Panc1 (cell line): ENCODE results near the gene MGRN1. TPM values are rescaled to one million over a fixed set of nuclear protein-coding genes. Genes with fewer than 3 reads are reported as not detected.
A peak's percentile ranks its signal among the peaks of the same experiment; 100 is the strongest.

ENCODE experiments used
- ATAC-seq: fragments of 200-7000 bp; cut with Tn5 transposase; 2 replicates; pipeline ENCODE4 v1.9.1; 2020; ENCODE audit warnings: mild to moderate bottlenecking, moderate library complexity
- BruUV-seq: library from RNA; stranded (reverse); fragments of 400-500 nt; replicated peaks from 2 replicates; lab custom pipeline; 2021; lab: Mats Ljungman, UMichigan
- CTCF ChIA-PET: fragments of 300-600 bp; sonication (Branson Sonifier 250); formaldehyde crosslinking; loops from one replicate; lab custom pipeline; 2022; ENCODE audit warnings: antibody characterized with exemption; lab: Charles Lee
- POLR2A ChIA-PET: fragments of 300-600 bp; sonication (Branson Sonifier 250); formaldehyde crosslinking; loops from one replicate; lab custom pipeline; 2022; ENCODE audit warnings: antibody characterized with exemption; lab: Charles Lee
- DNase-seq: peaks from one replicate; pipeline ENCODE4 v3.0.0-alpha.2; 2010; ENCODE audit warnings: low read depth, low spot score
- H3K27ac ChIP-seq: 2 replicates; pipeline ENCODE4 v1.5.1; 2011; ENCODE audit warnings: mild to moderate bottlenecking, low read length, inconsistent platforms
- H3K27me3 ChIP-seq: fragments of 200-500 bp; sonication (Bioruptor generic); 2 replicates; pipeline ENCODE4 v1.6.0; 2014; ENCODE audit warnings: low read length, inconsistent platforms; ENCODE audit not compliant: control insufficient read depth, insufficient read depth
- H3K36me3 ChIP-seq: fragments of 200-500 bp; sonication (Bioruptor generic); 2 replicates; pipeline ENCODE4 v1.5.1; 2014; ENCODE audit warnings: inconsistent platforms, mild to moderate bottlenecking, low read length, moderate library complexity; ENCODE audit not compliant: control insufficient read depth, insufficient read depth
- H3K4me1 ChIP-seq: 2 replicates; pipeline ENCODE4 v1.5.1; 2011; ENCODE audit warnings: inconsistent platforms, mild to moderate bottlenecking, low read length, moderate library complexity; ENCODE audit not compliant: control insufficient read depth, insufficient read depth
- H3K4me3 ChIP-seq, 2 experiments: 2 replicates each; pipeline ENCODE4 v1.5.1; 2011 to 2012; ENCODE audit warnings: low read depth in 2 of 2, low read length in 2 of 2, mild to moderate bottlenecking in 2 of 2, inconsistent platforms in 1 of 2, moderate library complexity in 1 of 2
- H3K9me3 ChIP-seq: fragments of 200-500 bp; sonication (Bioruptor generic); 2 replicates; pipeline ENCODE4 v1.5.1; 2014; ENCODE audit warnings: low read depth, mild to moderate bottlenecking, inconsistent platforms, low read length, moderate library complexity; ENCODE audit not compliant: control insufficient read depth, insufficient read depth
- POLR2AphosphoS5 ChIP-seq: IDR thresholded peaks from 2 replicates; pipeline ENCODE4 v1.6.1; 2012; ENCODE audit warnings: mild to moderate bottlenecking, low read depth, low read length, moderate library complexity
- SIN3A ChIP-seq: IDR thresholded peaks from 2 replicates; pipeline ENCODE4 v1.6.1; 2012; ENCODE audit warnings: low read depth, mild to moderate bottlenecking, low read length, moderate library complexity, borderline replicate concordance; ENCODE audit not compliant: insufficient read depth
- TCF7L2 ChIP-seq: IDR thresholded peaks from 2 replicates; pipeline ENCODE4 v1.6.1; 2011; ENCODE audit warnings: mild to moderate bottlenecking, low read depth, low read length, inconsistent platforms
- in situ Hi-C: cut with HindIII; loops from 2 replicates; pipeline ENCODE4 v1.10.0; 2016; ENCODE audit warnings: low sequenced_read_pairs, low pct_unique_long_range_greater_than_20kb
- intact Hi-C: fragments of 100-400 bp; cut with micrococcal nuclease; formaldehyde crosslinking; loops from one replicate; pipeline ENCODE4 v1.10.0; 2022; ENCODE audit not compliant: unreplicated experiment
- total RNA-seq: library from RNA; stranded (reverse); gene quantifications from one replicate; pipeline ENCODE4 v1.2.1, GENCODE V29; 2021; ENCODE audit not compliant: unreplicated experiment
- TF ChIP-seq, protein P1 (sequence below): fragments of 450-650 bp; IDR thresholded peaks from 2 replicates; pipeline ENCODE4 v1.5.1; 2017; ENCODE audit warnings: mild to moderate bottlenecking
- TF ChIP-seq, protein P2 (sequence below), 2 experiments: IDR thresholded peaks; 2 replicates each; pipeline ENCODE4 v1.6.1; 2011 to 2012; ENCODE audit warnings: low read depth in 2 of 2, control low read depth in 1 of 2, low read length in 1 of 2, mild to moderate bottlenecking in 1 of 2, moderate library complexity in 1 of 2; ENCODE audit not compliant: insufficient read depth in 1 of 2

Gene MGRN1
- total RNA-seq, 1 experiment from 2014 or later = 59.7 TPM

DNA sequence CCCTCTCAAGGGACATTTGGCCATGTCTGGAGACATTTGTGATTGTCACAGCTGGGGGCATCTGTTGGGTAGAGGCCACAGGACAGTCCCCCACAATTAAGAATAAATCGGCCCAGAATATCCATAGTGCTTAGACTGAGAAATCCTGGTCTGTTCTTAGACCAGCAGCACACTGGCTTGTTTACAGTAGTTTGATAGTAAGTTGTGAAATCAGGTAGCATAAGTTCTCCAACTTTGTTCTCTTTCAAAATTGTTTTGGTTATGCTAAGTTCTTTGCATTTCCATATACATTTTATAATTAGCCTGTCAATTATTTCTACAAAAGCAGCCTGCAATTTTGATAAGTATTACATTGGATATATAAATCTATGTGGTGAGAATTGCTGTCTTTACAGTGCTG is 6.8 kb downstream of the MGRN1 start:
- POLR2A ChIA-PET = no interaction called here
- BruUV-seq = TSS peak; percentile 39
- CTCF ChIA-PET = no interaction called here
- TF ChIP-seq, protein P1, sequence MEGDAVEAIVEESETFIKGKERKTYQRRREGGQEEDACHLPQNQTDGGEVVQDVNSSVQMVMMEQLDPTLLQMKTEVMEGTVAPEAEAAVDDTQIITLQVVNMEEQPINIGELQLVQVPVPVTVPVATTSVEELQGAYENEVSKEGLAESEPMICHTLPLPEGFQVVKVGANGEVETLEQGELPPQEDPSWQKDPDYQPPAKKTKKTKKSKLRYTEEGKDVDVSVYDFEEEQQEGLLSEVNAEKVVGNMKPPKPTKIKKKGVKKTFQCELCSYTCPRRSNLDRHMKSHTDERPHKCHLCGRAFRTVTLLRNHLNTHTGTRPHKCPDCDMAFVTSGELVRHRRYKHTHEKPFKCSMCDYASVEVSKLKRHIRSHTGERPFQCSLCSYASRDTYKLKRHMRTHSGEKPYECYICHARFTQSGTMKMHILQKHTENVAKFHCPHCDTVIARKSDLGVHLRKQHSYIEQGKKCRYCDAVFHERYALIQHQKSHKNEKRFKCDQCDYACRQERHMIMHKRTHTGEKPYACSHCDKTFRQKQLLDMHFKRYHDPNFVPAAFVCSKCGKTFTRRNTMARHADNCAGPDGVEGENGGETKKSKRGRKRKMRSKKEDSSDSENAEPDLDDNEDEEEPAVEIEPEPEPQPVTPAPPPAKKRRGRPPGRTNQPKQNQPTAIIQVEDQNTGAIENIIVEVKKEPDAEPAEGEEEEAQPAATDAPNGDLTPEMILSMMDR = no peak
- TF ChIP-seq TCF7L2 (no peak), SIN3A (no peak), POLR2AphosphoS5 (no peak)
- TF ChIP-seq, protein P2, sequence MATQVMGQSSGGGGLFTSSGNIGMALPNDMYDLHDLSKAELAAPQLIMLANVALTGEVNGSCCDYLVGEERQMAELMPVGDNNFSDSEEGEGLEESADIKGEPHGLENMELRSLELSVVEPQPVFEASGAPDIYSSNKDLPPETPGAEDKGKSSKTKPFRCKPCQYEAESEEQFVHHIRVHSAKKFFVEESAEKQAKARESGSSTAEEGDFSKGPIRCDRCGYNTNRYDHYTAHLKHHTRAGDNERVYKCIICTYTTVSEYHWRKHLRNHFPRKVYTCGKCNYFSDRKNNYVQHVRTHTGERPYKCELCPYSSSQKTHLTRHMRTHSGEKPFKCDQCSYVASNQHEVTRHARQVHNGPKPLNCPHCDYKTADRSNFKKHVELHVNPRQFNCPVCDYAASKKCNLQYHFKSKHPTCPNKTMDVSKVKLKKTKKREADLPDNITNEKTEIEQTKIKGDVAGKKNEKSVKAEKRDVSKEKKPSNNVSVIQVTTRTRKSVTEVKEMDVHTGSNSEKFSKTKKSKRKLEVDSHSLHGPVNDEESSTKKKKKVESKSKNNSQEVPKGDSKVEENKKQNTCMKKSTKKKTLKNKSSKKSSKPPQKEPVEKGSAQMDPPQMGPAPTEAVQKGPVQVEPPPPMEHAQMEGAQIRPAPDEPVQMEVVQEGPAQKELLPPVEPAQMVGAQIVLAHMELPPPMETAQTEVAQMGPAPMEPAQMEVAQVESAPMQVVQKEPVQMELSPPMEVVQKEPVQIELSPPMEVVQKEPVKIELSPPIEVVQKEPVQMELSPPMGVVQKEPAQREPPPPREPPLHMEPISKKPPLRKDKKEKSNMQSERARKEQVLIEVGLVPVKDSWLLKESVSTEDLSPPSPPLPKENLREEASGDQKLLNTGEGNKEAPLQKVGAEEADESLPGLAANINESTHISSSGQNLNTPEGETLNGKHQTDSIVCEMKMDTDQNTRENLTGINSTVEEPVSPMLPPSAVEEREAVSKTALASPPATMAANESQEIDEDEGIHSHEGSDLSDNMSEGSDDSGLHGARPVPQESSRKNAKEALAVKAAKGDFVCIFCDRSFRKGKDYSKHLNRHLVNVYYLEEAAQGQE (IDR thresholded peaks at IDR 0.05; ENCODE audit: insufficient read depth in 1 of 2, low read depth in 2 of 2, low read length in 1 of 2) = no peak
- Histone ChIP-seq H3K9me3 (no peaks in the 10 kb centered on the region; the same call in 1 of the 2 replicates), H3K4me3 (no peak overlapping the region), H3K36me3 (no peaks in the 10 kb centered on the region), H3K27me3 (no peaks in the 10 kb centered on the region), H3K27ac (no peak overlapping the region), H3K4me1 (no peaks in the 10 kb centered on the region)
- DNase-seq (no peak), ATAC-seq (no peak)
- in situ Hi-C loops = no loop called here
- intact Hi-C loops = no loop called here

DNA sequence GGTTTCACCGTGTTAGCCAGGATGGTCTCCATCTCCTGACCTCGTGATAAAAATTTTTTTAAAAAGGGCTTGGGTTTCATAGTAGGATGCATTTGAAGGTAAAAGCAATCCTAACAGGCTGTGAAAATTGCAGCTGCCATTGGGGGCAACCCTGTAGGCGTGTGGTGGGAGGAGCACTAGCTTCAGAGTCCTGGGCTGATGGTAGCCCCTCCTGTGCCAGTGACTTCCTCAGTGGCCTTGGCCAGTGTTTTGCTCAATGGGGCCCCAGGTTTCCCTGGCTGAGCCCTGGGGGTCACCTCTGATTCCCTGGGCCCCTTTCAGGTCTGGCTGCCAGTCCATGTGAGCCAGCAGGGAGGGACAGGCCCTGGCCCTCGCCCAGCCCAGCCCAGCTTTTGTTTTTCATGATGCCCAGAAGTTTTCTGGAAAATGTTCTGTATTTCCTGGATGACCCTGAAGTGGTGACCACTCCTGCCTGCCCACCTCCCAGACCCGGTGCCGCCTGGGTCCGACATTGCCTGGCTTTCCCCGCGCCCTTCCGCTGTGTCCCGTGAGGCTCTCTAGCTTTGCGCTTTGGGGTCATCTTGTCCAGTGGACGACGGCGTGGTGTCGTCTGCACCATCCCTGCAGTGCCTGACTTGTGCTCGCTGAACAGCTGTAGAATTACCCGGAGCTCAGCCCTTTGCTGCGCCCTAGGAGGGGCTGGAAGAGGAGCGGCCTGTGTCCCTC is 9.4 kb downstream of the MGRN1 start:
- Histone ChIP-seq H3K27me3 (no peaks in the 10 kb centered on the region), H3K4me1 (no peaks in the 10 kb centered on the region), H3K9me3 (no peaks in the 10 kb centered on the region; the same call in 1 of the 2 replicates), H3K4me3 (no peak overlapping the region), H3K27ac (no peak overlapping the region), H3K36me3 (no peaks in the 10 kb centered on the region)
- no TSS peak for BruUV-seq
- ATAC-seq (no peak), DNase-seq (no peak)
- in situ Hi-C loops (no loop called here), intact Hi-C loops (no loop called here)
- ChIA-PET POLR2A (no interaction called here), CTCF (no interaction called here)
- TF ChIP-seq, protein P2 (IDR thresholded peaks at IDR 0.05; ENCODE audit: insufficient read depth in 1 of 2, low read depth in 2 of 2, low read length in 1 of 2) = no peak
- TF ChIP-seq POLR2AphosphoS5 (no peak), SIN3A (no peak), TCF7L2 (no peak)
- TF ChIP-seq, protein P1 = no peak
